GM12878 (cell line): ENCODE data around the gene PPP1R7. TPM values are rescaled to one million over a fixed set of nuclear protein-coding genes. Genes with fewer than 3 reads are reported as not detected.
A peak's percentile ranks its signal among the peaks of the same experiment; 100 is the strongest.

ENCODE experiments used
- BHLHE40 ChIP-seq, 2 experiments: fragments of 450-650 bp in 1 of 2; IDR thresholded peaks; 2 replicates each; pipeline ENCODE4 v1.6.1; 2011 to 2017; ENCODE audit warnings: low read depth in 2 of 2, borderline replicate concordance in 1 of 2, improper control_type of control experiment in 1 of 2, low read length in 1 of 2, mild to moderate bottlenecking in 1 of 2
- CREM ChIP-seq: IDR thresholded peaks from 2 replicates; pipeline ENCODE4 v1.6.1; 2014; ENCODE audit warnings: antibody characterized with exemption, low read depth
- EED ChIP-seq: sonication (generic); IDR thresholded peaks from 2 replicates; pipeline ENCODE4 v1.6.1; 2016; ENCODE audit warnings: antibody characterized with exemption, low read depth
- ELK1 ChIP-seq: IDR thresholded peaks from 2 replicates; pipeline ENCODE4 v1.6.1; 2012; ENCODE audit warnings: low read depth, low read length, improper control_type of control experiment
- GATAD2B ChIP-seq: fragments of 450-650 bp; conservative IDR thresholded peaks from 2 replicates; pipeline ENCODE4 v1.6.1; 2017; ENCODE audit warnings: low read depth, mild to moderate bottlenecking, moderate library complexity
- IKZF1 ChIP-seq: fragments of 450-650 bp; conservative IDR thresholded peaks from 2 replicates; pipeline ENCODE4 v1.6.1; 2017; ENCODE audit warnings: antibody characterized with exemption, mild to moderate bottlenecking
- IRF4 ChIP-seq: IDR thresholded peaks from 2 replicates; pipeline ENCODE4 v1.6.1; 2011; ENCODE audit warnings: low read depth, low read length
- KDM1A ChIP-seq: fragments of 200-600 bp; sonication (generic); IDR thresholded peaks from 2 replicates; pipeline ENCODE4 v1.6.1; 2016; ENCODE audit warnings: borderline replicate concordance
- MAX ChIP-seq: IDR thresholded peaks from 2 replicates; pipeline ENCODE4 v1.6.1; 2012; ENCODE audit warnings: low read depth, low read length, improper control_type of control experiment
- MEF2A ChIP-seq: IDR thresholded peaks from 2 replicates; pipeline ENCODE4 v1.6.1; 2011; ENCODE audit warnings: low read depth, mild to moderate bottlenecking, low read length, moderate library complexity; ENCODE audit not compliant: insufficient read depth
- MEF2B ChIP-seq: fragments of 450-650 bp; IDR thresholded peaks from 2 replicates; pipeline ENCODE4 v1.6.1; 2018; ENCODE audit warnings: mild to moderate bottlenecking, moderate library complexity; ENCODE audit not compliant: partially characterized antibody, poor library complexity, severe bottlenecking
- NFIC ChIP-seq: IDR thresholded peaks from 2 replicates; pipeline ENCODE4 v1.6.1; 2012; ENCODE audit warnings: low read depth, mild to moderate bottlenecking, inconsistent platforms, low read length, moderate library complexity
- POLR2A ChIP-seq: IDR thresholded peaks from 2 replicates; pipeline ENCODE4 v1.6.1; 2011; ENCODE audit warnings: low read depth, mild to moderate bottlenecking, low read length
- POLR2AphosphoS5 ChIP-seq: IDR thresholded peaks from 2 replicates; pipeline ENCODE4 v1.6.1; 2011; ENCODE audit warnings: mild to moderate bottlenecking, low read length, inconsistent platforms
- RUNX3 ChIP-seq: IDR thresholded peaks from 2 replicates; pipeline ENCODE4 v1.6.1; 2012; ENCODE audit warnings: low read length, inconsistent platforms
- SUZ12 ChIP-seq: fragments of 200-600 bp; sonication (generic); IDR thresholded peaks from one replicate; pipeline ENCODE4 v1.6.1; 2018; ENCODE audit warnings: antibody characterized with exemption, mild to moderate bottlenecking; ENCODE audit not compliant: unreplicated experiment
- TAF1 ChIP-seq: IDR thresholded peaks from 2 replicates; pipeline ENCODE4 v1.6.1; 2011; ENCODE audit warnings: mild to moderate bottlenecking, low read depth, low read length, borderline replicate concordance
- TCF7 ChIP-seq: IDR thresholded peaks from 2 replicates; pipeline ENCODE4 v1.6.1; 2014; ENCODE audit warnings: antibody characterized with exemption, borderline replicate concordance
- USF2 ChIP-seq: IDR thresholded peaks from 2 replicates; pipeline ENCODE4 v1.6.1; 2011; ENCODE audit warnings: low read depth, low read length, improper control_type of control experiment, borderline replicate concordance
- ZNF24 ChIP-seq: fragments of 450-650 bp; IDR thresholded peaks from 2 replicates; pipeline ENCODE4 v1.6.1; 2017; ENCODE audit warnings: antibody characterized with exemption, mild to moderate bottlenecking
- ZNF384 ChIP-seq: IDR thresholded peaks from 2 replicates; pipeline ENCODE4 v1.6.1; 2012; ENCODE audit warnings: low read depth, mild to moderate bottlenecking, low read length, improper control_type of control experiment, borderline replicate concordance
- ZZZ3 ChIP-seq: IDR thresholded peaks from 2 replicates; pipeline ENCODE4 v1.6.1; 2011; ENCODE audit warnings: low read depth; ENCODE audit not compliant: control insufficient read depth, insufficient read length
- polyA plus RNA-seq, 11 experiments: library from polyadenylated mRNA; depleted of rRNA in 4 of 11; unstranded in 6 of 11; stranded (reverse) in 5 of 11; fragments of >200 nt; fragmentation: Nextera tagmentation in 4 of 11; fragmentation: Illumina TruSeq in 1 of 11; extraction: Ambion mirVana in 4 of 11; extraction: Trizol in 1 of 11; gene quantifications; 1 replicate in 1 of 11; 2 replicates in 10 of 11; pipeline versions ENCODE4 v1.2.1 to v1.2.3, GENCODE V29; 2011 to 2016; ENCODE audit warnings: inconsistent platforms in 2 of 11, missing spikeins in 2 of 11, low read depth in 1 of 11
- total RNA-seq, 4 experiments: library from RNA; depleted of rRNA in 3 of 4; stranded (reverse); fragments of >200 nt in 3 of 4; fragmentation: Illumina TruSeq in 1 of 4; extraction: Trizol in 1 of 4; gene quantifications; 2 replicates each; pipeline versions ENCODE4 v1.2.1 to v1.2.3, GENCODE V29; 2013 to 2021
- TF ChIP-seq, protein P1 (sequence below): IDR thresholded peaks from 2 replicates; pipeline ENCODE4 v1.6.1; 2011; ENCODE audit warnings: mild to moderate bottlenecking, low read depth, low read length, moderate library complexity; ENCODE audit not compliant: insufficient replicate concordance
- TF ChIP-seq, protein P2 (sequence below): fragments of 450-650 bp; IDR thresholded peaks from 2 replicates; pipeline ENCODE4 v1.6.1; 2014; ENCODE audit warnings: mild to moderate bottlenecking
- TF ChIP-seq, protein P3 (sequence below): fragments of 450-650 bp; IDR thresholded peaks from 2 replicates; pipeline ENCODE4 v1.6.1; 2016; ENCODE audit warnings: mild to moderate bottlenecking

PPP1R7 gene
- total and polyA plus RNA-seq, 10 of the 15 experiments (the other 5 are each of a cell fraction or from before 2014, with no cell fraction given): 78.5 to 174 (median 93.7) TPM

- TF ChIP-seq ELK1 (no peak), POLR2A (peak; percentile 63), MEF2A (0 out of 2 replicates have a peak, but pooled peaks have one; percentile 12), MAX (no peak), ZZZ3 (no peak), RUNX3 (0 out of 2 replicates have a peak, but pooled peaks have one; percentile 5), BHLHE40 (IDR thresholded peaks at IDR 0.05; ENCODE audit: borderline replicate concordance in 1 of 2, low read depth in 2 of 2, low read length in 1 of 2) (peak; percentile 26 to 80; a peak in 2 of 4 replicates), ZNF384 (no peak), TCF7 (no peak), NFIC (no peak), GATAD2B (0 out of 2 replicates have a peak, but pooled peaks have one; percentile 44), ZNF24 (no peak), EED (no peak), KDM1A (no peak), IKZF1 (peak; percentile 31; the same call in 1 of the 2 replicates), IRF4 (no peak), MEF2B (no peak), POLR2AphosphoS5 (peak; percentile 77), CREM (no peak; the same call in 1 of the 2 replicates), TAF1 (no peak), USF2 (no peak), SUZ12 (no peak)
- TF ChIP-seq, protein P1, sequence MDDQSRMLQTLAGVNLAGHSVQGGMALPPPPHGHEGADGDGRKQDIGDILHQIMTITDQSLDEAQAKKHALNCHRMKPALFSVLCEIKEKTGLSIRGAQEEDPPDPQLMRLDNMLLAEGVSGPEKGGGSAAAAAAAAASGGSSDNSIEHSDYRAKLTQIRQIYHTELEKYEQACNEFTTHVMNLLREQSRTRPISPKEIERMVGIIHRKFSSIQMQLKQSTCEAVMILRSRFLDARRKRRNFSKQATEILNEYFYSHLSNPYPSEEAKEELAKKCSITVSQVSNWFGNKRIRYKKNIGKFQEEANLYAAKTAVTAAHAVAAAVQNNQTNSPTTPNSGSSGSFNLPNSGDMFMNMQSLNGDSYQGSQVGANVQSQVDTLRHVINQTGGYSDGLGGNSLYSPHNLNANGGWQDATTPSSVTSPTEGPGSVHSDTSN: no peak
- TF ChIP-seq, protein P2, sequence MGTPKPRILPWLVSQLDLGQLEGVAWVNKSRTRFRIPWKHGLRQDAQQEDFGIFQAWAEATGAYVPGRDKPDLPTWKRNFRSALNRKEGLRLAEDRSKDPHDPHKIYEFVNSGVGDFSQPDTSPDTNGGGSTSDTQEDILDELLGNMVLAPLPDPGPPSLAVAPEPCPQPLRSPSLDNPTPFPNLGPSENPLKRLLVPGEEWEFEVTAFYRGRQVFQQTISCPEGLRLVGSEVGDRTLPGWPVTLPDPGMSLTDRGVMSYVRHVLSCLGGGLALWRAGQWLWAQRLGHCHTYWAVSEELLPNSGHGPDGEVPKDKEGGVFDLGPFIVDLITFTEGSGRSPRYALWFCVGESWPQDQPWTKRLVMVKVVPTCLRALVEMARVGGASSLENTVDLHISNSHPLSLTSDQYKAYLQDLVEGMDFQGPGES: no peak
- TF ChIP-seq, protein P3, sequence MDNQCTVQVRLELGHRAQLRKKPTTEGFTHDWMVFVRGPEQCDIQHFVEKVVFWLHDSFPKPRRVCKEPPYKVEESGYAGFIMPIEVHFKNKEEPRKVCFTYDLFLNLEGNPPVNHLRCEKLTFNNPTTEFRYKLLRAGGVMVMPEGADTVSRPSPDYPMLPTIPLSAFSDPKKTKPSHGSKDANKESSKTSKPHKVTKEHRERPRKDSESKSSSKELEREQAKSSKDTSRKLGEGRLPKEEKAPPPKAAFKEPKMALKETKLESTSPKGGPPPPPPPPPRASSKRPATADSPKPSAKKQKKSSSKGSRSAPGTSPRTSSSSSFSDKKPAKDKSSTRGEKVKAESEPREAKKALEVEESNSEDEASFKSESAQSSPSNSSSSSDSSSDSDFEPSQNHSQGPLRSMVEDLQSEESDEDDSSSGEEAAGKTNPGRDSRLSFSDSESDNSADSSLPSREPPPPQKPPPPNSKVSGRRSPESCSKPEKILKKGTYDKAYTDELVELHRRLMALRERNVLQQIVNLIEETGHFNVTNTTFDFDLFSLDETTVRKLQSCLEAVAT: no peak
Observed at GRCh38 chr2:241110607-241111439, 39.4 kb upstream of the PPP1R7 start (continued).
